Measurements from ENCODE around the gene OGFR.

OGFR gene

GRCh38 chr20:62764156-62764935 lies 40.3 kb upstream of the OGFR start:
- H3K36me3 ChIP-seq (ENCODE audit: control insufficient read depth, low read depth, low read length), result no peaks in the 10 kb centered on the region
- no peaks in the 10 kb centered on the region for H3K4me1 ChIP-seq (ENCODE audit: control insufficient read depth, low read depth, low read length)
- H3K4me3 ChIP-seq (ENCODE audit: low read length), result no peak overlapping the region
- H3K27me3 ChIP-seq (ENCODE audit: control insufficient read depth, insufficient read depth, low read length), result no peaks in the 10 kb centered on the region
- H3K27ac ChIP-seq (ENCODE audit: low read length), result no peak overlapping the region
- no peaks in the 10 kb centered on the region for H3K9me3 ChIP-seq (ENCODE audit: control insufficient read depth, low read depth, low read length)
- no peak overlapping the region for H3K9ac ChIP-seq (ENCODE audit: low read length)

DNA sequence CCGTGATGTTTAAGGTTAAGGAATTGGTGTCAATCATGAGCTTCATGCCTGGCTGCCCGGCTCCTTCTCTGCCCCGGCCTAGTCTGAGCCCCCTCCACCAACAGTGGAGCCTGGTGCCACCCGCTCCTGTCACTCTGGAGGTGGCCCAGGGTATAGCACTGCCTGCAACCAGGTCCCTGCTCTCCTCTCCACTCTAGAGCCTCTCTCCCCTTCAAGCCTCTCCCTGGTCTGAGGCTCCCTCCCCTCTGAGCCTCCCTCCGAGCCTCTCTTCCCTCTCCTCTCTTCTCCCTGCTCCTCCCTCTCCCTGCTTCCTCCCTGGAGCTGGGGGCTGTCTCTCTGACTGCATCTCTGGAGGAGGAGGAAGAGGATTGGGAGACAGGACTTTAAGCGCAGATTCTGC lies 39.6 kb upstream of the OGFR start:
- H3K4me1 ChIP-seq (ENCODE audit: control insufficient read depth, low read depth, low read length), result no peaks in the 10 kb centered on the region
- no peak overlapping the region for H3K9ac ChIP-seq (ENCODE audit: low read length)
- H3K9me3 ChIP-seq (ENCODE audit: control insufficient read depth, low read depth, low read length), result no peaks in the 10 kb centered on the region
- H3K36me3 ChIP-seq (ENCODE audit: control insufficient read depth, low read depth, low read length), result no peaks in the 10 kb centered on the region
- no peaks in the 10 kb centered on the region for H3K27me3 ChIP-seq (ENCODE audit: control insufficient read depth, insufficient read depth, low read length)
- H3K4me3 ChIP-seq (ENCODE audit: low read length), result no peak overlapping the region
- no peak overlapping the region for H3K27ac ChIP-seq (ENCODE audit: low read length)

DNA sequence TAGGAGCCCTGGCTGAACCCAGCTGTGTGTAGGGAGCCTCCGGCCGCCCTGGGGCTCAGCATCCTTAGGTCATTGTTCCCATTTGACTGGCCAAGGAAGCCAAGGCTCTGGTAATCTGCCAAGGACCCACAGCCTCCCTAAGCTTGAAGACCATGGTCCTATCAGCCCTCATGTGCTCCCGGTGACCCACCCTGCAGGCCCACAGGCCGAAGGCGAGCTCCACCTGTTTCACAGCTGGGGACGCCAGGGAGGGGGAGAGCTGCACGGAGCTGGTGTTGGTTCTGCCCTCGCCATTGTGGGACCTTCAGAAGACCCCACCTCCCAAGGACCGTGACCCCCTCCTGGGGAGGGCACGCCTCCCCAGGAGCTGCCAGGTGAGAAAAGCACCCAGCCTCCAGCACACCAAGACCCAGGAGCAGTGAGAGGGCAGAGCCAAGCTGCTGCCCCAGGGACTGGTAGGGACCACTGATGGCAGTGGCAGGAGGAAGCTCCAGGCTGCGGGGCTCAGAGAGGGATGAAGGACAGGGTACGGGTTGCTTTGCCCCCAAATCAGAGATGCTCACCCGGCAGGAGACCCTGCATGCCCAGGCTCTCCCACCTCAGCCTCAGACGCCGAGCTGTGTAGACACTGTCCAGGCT lies 39.1 kb upstream of the OGFR start:
- Histone ChIP-seq H3K4me3 (ENCODE audit: low read length) (no peak overlapping the region), H3K27me3 (ENCODE audit: control insufficient read depth, insufficient read depth, low read length) (no peaks in the 10 kb centered on the region), H3K4me1 (ENCODE audit: control insufficient read depth, low read depth, low read length) (no peaks in the 10 kb centered on the region), H3K9ac (ENCODE audit: low read length) (no peak overlapping the region), H3K9me3 (ENCODE audit: control insufficient read depth, low read depth, low read length) (no peaks in the 10 kb centered on the region), H3K27ac (ENCODE audit: low read length) (no peak overlapping the region), H3K36me3 (ENCODE audit: control insufficient read depth, low read depth, low read length) (no peaks in the 10 kb centered on the region)

DNA sequence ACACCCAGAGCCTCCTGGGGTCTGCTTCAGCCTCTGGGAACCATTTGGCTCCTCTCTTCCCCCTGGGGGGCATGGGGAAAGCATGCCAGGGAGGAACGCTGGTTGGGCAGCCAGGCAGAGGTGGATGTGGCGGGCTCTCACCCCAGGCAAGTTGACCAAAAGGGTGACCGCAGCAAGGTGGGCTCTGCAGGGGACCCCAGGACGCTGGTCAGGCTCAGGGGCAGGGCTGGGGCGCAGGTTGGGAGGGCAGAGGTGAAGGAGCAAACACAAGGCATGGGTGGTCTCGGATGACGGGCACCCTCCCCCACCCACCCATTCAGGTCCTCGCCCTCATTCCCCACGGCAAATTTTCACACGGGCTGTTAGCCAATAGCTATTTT lies 38.6 kb upstream of the OGFR start:
- H3K9me3 ChIP-seq (ENCODE audit: control insufficient read depth, low read depth, low read length), result no peaks in the 10 kb centered on the region
- H3K36me3 ChIP-seq (ENCODE audit: control insufficient read depth, low read depth, low read length), result no peaks in the 10 kb centered on the region
- no peak overlapping the region for H3K27ac ChIP-seq (ENCODE audit: low read length)
- no peak overlapping the region for H3K9ac ChIP-seq (ENCODE audit: low read length)
- no peaks in the 10 kb centered on the region for H3K27me3 ChIP-seq (ENCODE audit: control insufficient read depth, insufficient read depth, low read length)
- H3K4me1 ChIP-seq (ENCODE audit: control insufficient read depth, low read depth, low read length), result no peaks in the 10 kb centered on the region
- no peak overlapping the region for H3K4me3 ChIP-seq (ENCODE audit: low read length)

DNA sequence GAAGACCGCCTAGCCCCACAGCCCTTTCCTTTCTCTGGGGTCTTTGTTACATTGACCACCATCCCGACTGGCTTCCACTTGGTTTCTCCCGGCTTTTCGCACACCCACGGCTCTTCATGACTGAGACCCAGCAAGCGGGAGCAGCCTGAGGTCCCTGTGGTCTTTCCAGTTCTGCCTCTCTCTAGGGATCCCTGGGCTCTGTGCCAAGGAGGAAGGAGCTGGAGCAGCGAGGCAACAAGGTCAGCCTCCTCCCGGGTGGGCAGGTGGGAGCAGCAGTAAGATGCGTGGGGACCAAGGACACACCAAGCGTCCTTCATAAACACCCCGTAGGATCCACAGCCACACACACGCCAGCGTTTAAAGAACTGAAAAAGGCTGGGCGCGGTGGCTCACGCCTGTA lies 37.9 kb upstream of the OGFR start:
- H3K9me3 ChIP-seq (ENCODE audit: control insufficient read depth, low read depth, low read length), result no peaks in the 10 kb centered on the region
- no peak overlapping the region for H3K4me3 ChIP-seq (ENCODE audit: low read length)
- no peaks in the 10 kb centered on the region for H3K27me3 ChIP-seq (ENCODE audit: control insufficient read depth, insufficient read depth, low read length)
- H3K9ac ChIP-seq (ENCODE audit: low read length), result no peak overlapping the region
- no peaks in the 10 kb centered on the region for H3K4me1 ChIP-seq (ENCODE audit: control insufficient read depth, low read depth, low read length)
- no peak overlapping the region for H3K27ac ChIP-seq (ENCODE audit: low read length)
- no peaks in the 10 kb centered on the region for H3K36me3 ChIP-seq (ENCODE audit: control insufficient read depth, low read depth, low read length)

DNA sequence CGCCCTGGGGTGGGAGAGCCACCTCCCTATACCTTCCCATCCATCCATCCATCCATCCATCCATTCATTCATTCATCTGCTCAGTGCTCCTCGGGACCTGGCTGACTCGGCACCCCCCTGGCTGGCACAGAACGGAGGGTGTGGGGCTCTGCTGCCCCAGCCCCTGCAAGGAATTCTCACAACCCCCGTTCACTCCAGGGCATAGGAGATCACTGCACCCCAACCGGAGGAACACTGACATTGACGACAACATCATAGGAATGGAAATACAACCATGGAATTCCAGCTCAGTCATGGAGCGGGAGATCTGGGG lies 36.4 kb upstream of the OGFR start:
- Histone ChIP-seq H3K9me3 (ENCODE audit: control insufficient read depth, low read depth, low read length) (no peaks in the 10 kb centered on the region), H3K27me3 (ENCODE audit: control insufficient read depth, insufficient read depth, low read length) (no peaks in the 10 kb centered on the region), H3K27ac (ENCODE audit: low read length) (no peak overlapping the region), H3K4me1 (ENCODE audit: control insufficient read depth, low read depth, low read length) (no peaks in the 10 kb centered on the region), H3K4me3 (ENCODE audit: low read length) (no peak overlapping the region), H3K36me3 (ENCODE audit: control insufficient read depth, low read depth, low read length) (no peaks in the 10 kb centered on the region), H3K9ac (ENCODE audit: low read length) (no peak overlapping the region)

GRCh38 chr20:62768551-62769287 lies 35.9 kb upstream of the OGFR start:
- no peak overlapping the region for H3K9ac ChIP-seq (ENCODE audit: low read length)
- H3K4me3 ChIP-seq (ENCODE audit: low read length), result no peak overlapping the region
- no peaks in the 10 kb centered on the region for H3K9me3 ChIP-seq (ENCODE audit: control insufficient read depth, low read depth, low read length)
- no peaks in the 10 kb centered on the region for H3K4me1 ChIP-seq (ENCODE audit: control insufficient read depth, low read depth, low read length)
- no peaks in the 10 kb centered on the region for H3K27me3 ChIP-seq (ENCODE audit: control insufficient read depth, insufficient read depth, low read length)
- no peaks in the 10 kb centered on the region for H3K36me3 ChIP-seq (ENCODE audit: control insufficient read depth, low read depth, low read length)
- H3K27ac ChIP-seq (ENCODE audit: low read length), result no peak overlapping the region

GRCh38 chr20:62769346-62770071 lies 35.1 kb upstream of the OGFR start:
- H3K9me3 ChIP-seq (ENCODE audit: control insufficient read depth, low read depth, low read length), result no peaks in the 10 kb centered on the region
- no peaks in the 10 kb centered on the region for H3K27me3 ChIP-seq (ENCODE audit: control insufficient read depth, insufficient read depth, low read length)
- H3K27ac ChIP-seq (ENCODE audit: low read length), result no peak overlapping the region
- no peak overlapping the region for H3K4me3 ChIP-seq (ENCODE audit: low read length)
- H3K9ac ChIP-seq (ENCODE audit: low read length), result no peak overlapping the region
- no peaks in the 10 kb centered on the region for H3K4me1 ChIP-seq (ENCODE audit: control insufficient read depth, low read depth, low read length)
- no peaks in the 10 kb centered on the region for H3K36me3 ChIP-seq (ENCODE audit: control insufficient read depth, low read depth, low read length)

DNA sequence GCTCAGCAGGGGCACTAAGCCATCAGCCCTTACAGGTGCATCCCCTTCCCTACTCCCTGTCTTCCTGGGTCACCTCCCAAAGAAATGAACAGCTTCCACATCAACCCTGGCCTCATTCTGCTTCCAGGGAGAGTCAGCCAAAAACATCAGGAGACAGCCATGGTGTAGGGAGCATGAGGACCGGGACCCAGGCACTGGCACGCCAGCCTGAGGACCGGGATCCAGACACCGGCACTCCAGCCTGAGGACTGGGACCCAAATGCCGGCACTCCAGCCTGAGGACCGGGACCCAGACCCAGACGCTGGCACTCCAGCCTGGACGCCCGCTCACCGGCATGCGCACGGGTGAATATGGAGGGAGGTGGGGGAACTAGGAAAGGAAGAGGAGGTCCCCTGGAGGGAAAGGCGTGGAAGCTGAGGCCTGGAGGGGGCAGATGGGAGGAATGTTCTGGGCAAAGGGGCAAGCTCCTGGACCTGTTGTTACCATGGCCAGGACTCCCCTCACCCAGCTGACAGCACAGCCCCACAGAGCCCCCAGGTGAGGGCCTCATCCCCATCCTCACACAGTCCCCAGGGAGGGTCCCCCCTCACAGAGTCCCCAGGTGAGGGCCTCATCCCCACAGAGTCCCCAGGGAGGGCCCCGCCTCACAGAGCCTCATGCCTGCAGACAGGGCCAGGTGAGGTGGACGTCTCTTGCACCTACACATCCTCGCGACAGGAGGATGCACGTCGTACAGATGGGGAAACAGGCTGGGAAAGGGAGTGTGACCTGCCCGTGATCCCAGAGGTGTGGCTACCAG lies 34.3 kb upstream of the OGFR start:
- Histone ChIP-seq H3K9ac (ENCODE audit: low read length) (no peak overlapping the region), H3K27ac (ENCODE audit: low read length) (no peak overlapping the region), H3K27me3 (ENCODE audit: control insufficient read depth, insufficient read depth, low read length) (no peaks in the 10 kb centered on the region), H3K4me3 (ENCODE audit: low read length) (no peak overlapping the region), H3K36me3 (ENCODE audit: control insufficient read depth, low read depth, low read length) (no peaks in the 10 kb centered on the region), H3K4me1 (ENCODE audit: control insufficient read depth, low read depth, low read length) (no peaks in the 10 kb centered on the region), H3K9me3 (ENCODE audit: control insufficient read depth, low read depth, low read length) (no peaks in the 10 kb centered on the region)

DNA sequence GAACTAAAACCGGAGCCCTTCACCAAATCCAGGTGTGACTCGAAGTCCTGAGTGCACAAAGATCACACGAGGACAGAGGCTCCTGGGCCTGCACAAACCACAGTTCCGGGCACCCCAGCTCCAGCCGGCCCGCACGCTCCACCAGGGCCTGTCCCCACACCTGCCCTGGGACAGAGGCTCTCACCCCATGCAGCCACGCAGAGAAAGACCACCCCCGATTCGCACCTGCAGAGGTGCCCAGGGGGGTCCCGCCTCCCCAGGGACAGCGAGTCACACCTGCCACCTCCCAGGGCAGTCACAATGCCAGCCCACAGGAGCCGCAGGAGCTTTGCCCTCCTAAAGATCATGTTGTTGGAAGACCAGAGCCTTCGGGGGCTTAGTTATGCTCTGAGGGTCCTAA lies 33.7 kb upstream of the OGFR start:
- Histone ChIP-seq H3K27ac (ENCODE audit: low read length) (no peak overlapping the region), H3K9me3 (ENCODE audit: control insufficient read depth, low read depth, low read length) (no peaks in the 10 kb centered on the region), H3K4me1 (ENCODE audit: control insufficient read depth, low read depth, low read length) (no peaks in the 10 kb centered on the region), H3K9ac (ENCODE audit: low read length) (no peak overlapping the region), H3K4me3 (ENCODE audit: low read length) (no peak overlapping the region), H3K36me3 (ENCODE audit: control insufficient read depth, low read depth, low read length) (no peaks in the 10 kb centered on the region), H3K27me3 (ENCODE audit: control insufficient read depth, insufficient read depth, low read length) (no peaks in the 10 kb centered on the region)

All from iPS-18a (cell line).